ENCODE data around the gene GPR85. TPM values are rescaled to one million over a fixed set of nuclear protein-coding genes. Genes with fewer than 3 reads are reported as not detected.
A peak's percentile ranks its signal among the peaks of the same experiment; 100 is the strongest.

Gene GPR85
- total RNA-seq, 2 experiments from 2014 or later: not detected

DNA sequence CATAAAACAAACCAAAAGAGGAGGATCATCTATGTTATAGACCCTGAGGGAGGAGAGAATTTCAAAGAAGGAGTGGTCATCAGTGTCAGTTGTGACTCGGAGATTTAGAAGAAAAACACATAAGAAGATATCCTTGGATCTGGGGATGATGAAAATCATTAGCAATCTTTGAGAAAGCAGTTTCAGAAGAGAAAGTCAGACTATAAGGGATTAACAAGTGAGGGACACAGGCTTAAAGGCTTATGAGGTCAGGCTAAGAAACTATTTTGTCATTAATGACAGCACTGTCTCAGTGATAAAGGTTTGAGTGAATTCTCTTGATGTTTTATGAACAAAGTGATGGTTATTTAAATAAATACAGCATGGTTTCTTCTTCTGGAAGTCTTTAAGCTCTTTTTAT, 6.1 kb upstream of the GPR85 start:
- ATAC-seq (ENCODE audit: poor library complexity) (no peak), DNase-seq (no peak)
- H3K9me3 Mint-ChIP-seq: no peaks in the 10 kb centered on the region
- ChIA-PET POLR2A (no interaction called here), CTCF (no interaction called here)
- TF ChIP-seq, protein P1, sequence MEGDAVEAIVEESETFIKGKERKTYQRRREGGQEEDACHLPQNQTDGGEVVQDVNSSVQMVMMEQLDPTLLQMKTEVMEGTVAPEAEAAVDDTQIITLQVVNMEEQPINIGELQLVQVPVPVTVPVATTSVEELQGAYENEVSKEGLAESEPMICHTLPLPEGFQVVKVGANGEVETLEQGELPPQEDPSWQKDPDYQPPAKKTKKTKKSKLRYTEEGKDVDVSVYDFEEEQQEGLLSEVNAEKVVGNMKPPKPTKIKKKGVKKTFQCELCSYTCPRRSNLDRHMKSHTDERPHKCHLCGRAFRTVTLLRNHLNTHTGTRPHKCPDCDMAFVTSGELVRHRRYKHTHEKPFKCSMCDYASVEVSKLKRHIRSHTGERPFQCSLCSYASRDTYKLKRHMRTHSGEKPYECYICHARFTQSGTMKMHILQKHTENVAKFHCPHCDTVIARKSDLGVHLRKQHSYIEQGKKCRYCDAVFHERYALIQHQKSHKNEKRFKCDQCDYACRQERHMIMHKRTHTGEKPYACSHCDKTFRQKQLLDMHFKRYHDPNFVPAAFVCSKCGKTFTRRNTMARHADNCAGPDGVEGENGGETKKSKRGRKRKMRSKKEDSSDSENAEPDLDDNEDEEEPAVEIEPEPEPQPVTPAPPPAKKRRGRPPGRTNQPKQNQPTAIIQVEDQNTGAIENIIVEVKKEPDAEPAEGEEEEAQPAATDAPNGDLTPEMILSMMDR (IDR thresholded peaks at IDR 0.05): no peak
- H3K36me3 Mint-ChIP-seq (ENCODE audit: low read depth): no peaks in the 10 kb centered on the region
- H3K27me3 Mint-ChIP-seq: peaks cover 52% of the 10 kb centered on the region
- H3K27ac ChIP-seq (ENCODE audit: low read depth in 1 of 2, low read length in 2 of 2): no peak overlapping the region
- no peaks in the 10 kb centered on the region for H3K4me1 Mint-ChIP-seq (ENCODE audit: low read depth)
- no peak overlapping the region for H3K27ac Mint-ChIP-seq
- no peak overlapping the region for H3K4me3 ChIP-seq (ENCODE audit: low read length)
- peaks cover 0 to 13% of the 10 kb centered on the region in 2 experiments for H3K27me3 ChIP-seq (ENCODE audit: control insufficient read depth in 1 of 2, insufficient read depth in 2 of 2, low read length in 2 of 2)
- no peaks in the 10 kb centered on the region for H3K36me3 ChIP-seq (ENCODE audit: insufficient read depth, low read length)
- H3K4me1 ChIP-seq (ENCODE audit: insufficient read depth, low read length): no peaks in the 10 kb centered on the region
- H3K9me3 ChIP-seq (ENCODE audit: control insufficient read depth in 1 of 2, insufficient read depth in 1 of 2, low read length in 2 of 2): no peaks in the 10 kb centered on the region
- no peak overlapping the region for H3K4me3 Mint-ChIP-seq
- intact Hi-C loops (cut with DNase I, micrococcal nuclease): loop anchor here in 1 of 2 experiments (5.0 kb wide), 1 partner anchor 50 kb away; no protein-coding TSS in a partner anchor

DNA sequence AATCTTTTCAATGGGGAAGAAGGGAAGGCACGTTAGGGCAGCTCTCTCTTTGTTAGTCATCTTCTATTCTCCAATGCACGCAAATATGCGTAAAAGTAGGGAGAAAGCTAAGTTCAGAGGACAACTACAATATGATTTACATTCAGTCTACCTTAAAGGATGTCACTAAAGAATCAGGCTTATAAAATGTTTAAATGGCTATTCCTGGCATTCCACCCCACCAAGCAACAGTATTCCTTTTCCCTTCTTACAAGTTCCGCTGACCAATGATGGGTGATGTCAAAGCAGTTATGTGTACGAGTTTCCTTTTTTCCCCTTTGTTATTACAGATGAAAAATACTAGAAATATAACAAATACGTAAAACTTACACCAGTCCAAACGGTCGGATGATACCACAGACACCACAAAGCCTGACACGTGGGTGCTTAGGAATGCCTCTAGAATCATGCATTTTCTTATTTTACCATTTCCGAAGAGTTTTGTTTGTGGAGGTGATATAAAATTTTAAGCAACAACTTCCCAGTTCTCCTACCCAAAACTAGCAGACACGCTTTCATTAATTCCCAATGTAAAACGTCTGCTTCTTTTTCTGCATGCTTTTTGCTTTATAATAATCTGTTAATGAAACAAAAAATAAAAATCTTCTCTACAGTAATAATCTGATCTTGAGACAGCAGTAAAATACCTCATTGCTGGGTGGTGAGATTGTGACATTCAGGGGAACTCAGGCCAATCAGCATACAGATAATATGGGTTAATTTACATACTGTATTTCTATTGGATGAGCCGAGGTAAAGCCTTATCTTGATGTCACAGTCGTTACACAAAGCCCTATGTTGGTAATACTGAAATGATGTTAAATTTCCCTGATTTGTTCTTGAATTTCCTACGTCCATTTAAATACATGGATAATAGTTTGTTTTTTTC, 708 bp upstream of the GPR85 start:
- CTCF ChIA-PET: no interaction called here
- peak in 3 of 14 experiments; percentile 4 to 33 (median 16) for DNase-seq
- no peaks in the 10 kb centered on the region for H3K9me3 Mint-ChIP-seq
- H3K4me1 Mint-ChIP-seq (ENCODE audit: low read depth): peaks cover 12% of the 10 kb centered on the region
- no peaks in the 10 kb centered on the region for H3K36me3 Mint-ChIP-seq (ENCODE audit: low read depth)
- Histone ChIP-seq H3K4me3 (ENCODE audit: low read length) (no peak overlapping the region), H3K4me1 (ENCODE audit: insufficient read depth, low read length) (peaks cover 10% of the 10 kb centered on the region), H3K27ac (ENCODE audit: low read depth in 1 of 2, low read length in 2 of 2) (no peak overlapping the region), H3K36me3 (ENCODE audit: insufficient read depth, low read length) (no peaks in the 10 kb centered on the region), H3K27me3 (ENCODE audit: control insufficient read depth in 1 of 2, insufficient read depth in 2 of 2, low read length in 2 of 2) (peaks cover 23 to 58% of the 10 kb centered on the region in 2 experiments), H3K9me3 (ENCODE audit: control insufficient read depth in 1 of 2, insufficient read depth in 1 of 2, low read length in 2 of 2) (no peaks in the 10 kb centered on the region)
- H3K27ac Mint-ChIP-seq: no peak overlapping the region
- TF ChIP-seq, protein P1 (IDR thresholded peaks at IDR 0.05): no peak
- POLR2A ChIA-PET: no interaction called here
- ATAC-seq (ENCODE audit: poor library complexity): peak; percentile 64
- intact Hi-C loops (cut with DNase I, micrococcal nuclease): no loop called here
- H3K27me3 Mint-ChIP-seq: peaks cover 69% of the 10 kb centered on the region
- peak overlapping the region; percentile 39 for H3K4me3 Mint-ChIP-seq

DNA sequence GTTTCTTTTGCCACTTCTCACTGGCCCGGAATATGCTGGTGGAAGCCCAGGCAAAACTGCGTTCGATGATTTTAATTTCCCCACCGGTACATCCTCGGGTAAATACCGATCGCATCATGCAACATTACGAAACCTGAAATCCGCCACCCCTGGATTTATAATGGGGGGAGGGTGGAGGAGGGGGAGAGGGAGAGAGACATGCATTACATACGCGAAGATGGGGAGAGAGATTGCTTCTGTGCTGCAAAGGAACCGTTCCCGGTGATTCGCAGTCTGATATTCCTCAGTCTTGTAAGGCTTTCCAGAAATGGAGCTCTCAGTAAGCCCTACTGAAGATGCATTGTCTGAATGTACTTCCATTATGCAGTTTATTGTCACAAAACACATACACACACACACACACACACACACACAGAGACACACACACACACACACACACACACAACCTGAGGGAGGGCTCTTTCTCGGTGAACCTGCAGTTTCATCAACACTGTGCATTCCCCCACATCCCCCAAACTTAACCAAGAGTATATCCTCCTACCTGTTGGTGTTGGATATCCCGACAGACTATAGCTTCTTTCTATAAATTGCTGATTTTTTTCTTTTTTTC, 741 bp downstream of the GPR85 start:
- TF ChIP-seq, protein P1 (IDR thresholded peaks at IDR 0.05): no peak
- Mint-ChIP-seq H3K27me3 (peaks cover 70% of the 10 kb centered on the region), H3K4me1 (ENCODE audit: low read depth) (peaks cover 12% of the 10 kb centered on the region), H3K27ac (no peak overlapping the region), H3K36me3 (ENCODE audit: low read depth) (no peaks in the 10 kb centered on the region), H3K4me3 (no peak overlapping the region), H3K9me3 (no peaks in the 10 kb centered on the region)
- no peak overlapping the region for H3K4me3 ChIP-seq (ENCODE audit: low read length)
- DNase-seq: no peak
- peak; percentile 14 for ATAC-seq (ENCODE audit: poor library complexity)
- H3K36me3 ChIP-seq (ENCODE audit: insufficient read depth, low read length): no peaks in the 10 kb centered on the region
- CTCF ChIA-PET: interaction anchor here (0.6 kb wide), 1 partner anchor 39 kb away, joined by 5 read pairs; no protein-coding TSS in a partner anchor
- intact Hi-C loops (cut with DNase I, micrococcal nuclease): no loop called here
- peaks cover 10% of the 10 kb centered on the region for H3K4me1 ChIP-seq (ENCODE audit: insufficient read depth, low read length)
- no peak overlapping the region for H3K27ac ChIP-seq (ENCODE audit: low read depth in 1 of 2, low read length in 2 of 2)
- POLR2A ChIA-PET: no interaction called here
- peaks cover 23 to 63% of the 10 kb centered on the region in 2 experiments for H3K27me3 ChIP-seq (ENCODE audit: control insufficient read depth in 1 of 2, insufficient read depth in 2 of 2, low read length in 2 of 2)
- no peaks in the 10 kb centered on the region for H3K9me3 ChIP-seq (ENCODE audit: control insufficient read depth in 1 of 2, insufficient read depth in 1 of 2, low read length in 2 of 2)
